NCI-H1436 treated with DMSO at 0.1 percent for 48 hours (cell line): ENCODE results near the gene TDRD9.
"Not testable (repeated sequence)": the region's sequence is repeated elsewhere in the genome, so short reads cannot be mapped to it uniquely, and the experiment has no call there.

Experiments
- DNase-seq: peaks from one replicate; lab custom pipeline; 2025; lab: John Stamatoyannopoulos, UW

TDRD9 gene

GRCh38 chr14:103928011-103928890 lies at the start of gene TDRD9:
Gene TDRD9, plus strand, starts transcription at chr14:103928456. Its CDS starts 54 bp downstream, at chr14:103928510.
- DNase-seq = no peak

GRCh38 chr14:103879118-103879569 lies 49.1 kb upstream of the TDRD9 start:
- no peak for DNase-seq

GRCh38 chr14:103879570-103880347 lies 48.5 kb upstream of the TDRD9 start:
- no peak for DNase-seq

- no peak for DNase-seq
Measured at GRCh38 chr14:103880348-103881267, 47.6 kb upstream of the TDRD9 start.

GRCh38 chr14:103881268-103882201 lies 46.7 kb upstream of the TDRD9 start:
- DNase-seq = no peak

GRCh38 chr14:103882503-103883262 lies 45.6 kb upstream of the TDRD9 start:
- DNase-seq = no peak

GRCh38 chr14:103883263-103883523 lies 45.1 kb upstream of the TDRD9 start:
- no peak for DNase-seq

- no peak for DNase-seq
Measured at GRCh38 chr14:103884854-103885253, 43.4 kb upstream of the TDRD9 start.

GRCh38 chr14:103885509-103885932 lies 42.7 kb upstream of the TDRD9 start:
- DNase-seq = no peak

GRCh38 chr14:103886304-103887169 lies 41.7 kb upstream of the TDRD9 start:
- DNase-seq = no peak

- DNase-seq = no peak
Measured at GRCh38 chr14:103887170-103887501, 41.1 kb upstream of the TDRD9 start.

GRCh38 chr14:103887557-103888115 lies 40.6 kb upstream of the TDRD9 start:
- DNase-seq = no peak

GRCh38 chr14:103889002-103889312 lies 39.3 kb upstream of the TDRD9 start:
- not testable (repeated sequence) for DNase-seq

- DNase-seq = no peak
Measured at GRCh38 chr14:103889313-103890051, 38.8 kb upstream of the TDRD9 start.

- DNase-seq = no peak
Measured at GRCh38 chr14:103890052-103890371, 38.2 kb upstream of the TDRD9 start.

- DNase-seq = no peak
Measured at GRCh38 chr14:103890821-103891666, 37.2 kb upstream of the TDRD9 start.

- no peak for DNase-seq
Measured at GRCh38 chr14:103891667-103892215, 36.5 kb upstream of the TDRD9 start.
